ENCODE data around the gene NUMA1. TPM values are rescaled to one million over a fixed set of nuclear protein-coding genes. Genes with fewer than 3 reads are reported as not detected.

The NUMA1 gene
- total and polyA plus RNA-seq, 4 donors, result 19.5 to 93.2 (median 42.1) TPM

DNA sequence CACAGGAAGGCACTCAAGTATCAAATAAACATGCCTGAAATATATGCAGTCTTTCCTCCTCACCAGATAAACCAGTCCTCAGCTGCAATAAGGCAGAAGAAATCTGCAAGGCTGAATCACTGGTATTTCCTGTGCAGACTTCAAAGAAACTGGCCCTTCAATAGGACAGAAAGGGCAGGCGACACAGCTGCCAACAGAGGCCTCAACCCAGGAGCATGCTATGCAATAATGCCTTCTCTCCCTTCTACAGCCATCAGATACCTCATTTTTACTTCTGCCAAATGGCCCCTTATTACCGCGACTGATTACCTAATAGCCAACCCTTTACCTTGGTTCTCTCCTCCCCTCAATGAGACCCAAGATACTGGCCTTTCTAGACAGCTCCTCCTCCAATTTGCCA is 8.0 kb downstream of the NUMA1 start:
- DNase-seq (ENCODE audit: low spot score), result no peak
- Histone ChIP-seq H3K4me3 (ENCODE audit: low read depth in 1 of 3, low read length in 3 of 3) (no peak overlapping the region), H3K9me3 (ENCODE audit: control insufficient read depth in 4 of 4, low read length in 3 of 4) (no peaks in the 10 kb centered on the region), H3K9ac (ENCODE audit: low read depth in 1 of 2, low read length in 2 of 2) (no peak overlapping the region), H3K27ac (ENCODE audit: low read depth in 1 of 2, low read length in 2 of 2) (no peak overlapping the region), H3K27me3 (ENCODE audit: control insufficient read depth in 4 of 4, insufficient read depth in 4 of 4, low read length in 3 of 4) (no peaks in the 10 kb centered on the region), H3K36me3 (ENCODE audit: control insufficient read depth in 4 of 4, insufficient read depth in 3 of 4, low read depth in 1 of 4, low read length in 3 of 4) (no peaks in the 10 kb centered on the region), H3K4me1 (ENCODE audit: control insufficient read depth in 4 of 4, insufficient read depth in 4 of 4, low read length in 3 of 4) (peaks cover 0 to 14% (median 7%) of the 10 kb centered on the region in 4 donors)
- WGBS, result 82% methylated on average over 3 of the region's 3 CpGs
- TF ChIP-seq, protein P1, sequence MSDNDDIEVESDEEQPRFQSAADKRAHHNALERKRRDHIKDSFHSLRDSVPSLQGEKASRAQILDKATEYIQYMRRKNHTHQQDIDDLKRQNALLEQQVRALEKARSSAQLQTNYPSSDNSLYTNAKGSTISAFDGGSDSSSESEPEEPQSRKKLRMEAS (IDR thresholded peaks at IDR 0.05), result no peak
- TF ChIP-seq, protein P2, sequence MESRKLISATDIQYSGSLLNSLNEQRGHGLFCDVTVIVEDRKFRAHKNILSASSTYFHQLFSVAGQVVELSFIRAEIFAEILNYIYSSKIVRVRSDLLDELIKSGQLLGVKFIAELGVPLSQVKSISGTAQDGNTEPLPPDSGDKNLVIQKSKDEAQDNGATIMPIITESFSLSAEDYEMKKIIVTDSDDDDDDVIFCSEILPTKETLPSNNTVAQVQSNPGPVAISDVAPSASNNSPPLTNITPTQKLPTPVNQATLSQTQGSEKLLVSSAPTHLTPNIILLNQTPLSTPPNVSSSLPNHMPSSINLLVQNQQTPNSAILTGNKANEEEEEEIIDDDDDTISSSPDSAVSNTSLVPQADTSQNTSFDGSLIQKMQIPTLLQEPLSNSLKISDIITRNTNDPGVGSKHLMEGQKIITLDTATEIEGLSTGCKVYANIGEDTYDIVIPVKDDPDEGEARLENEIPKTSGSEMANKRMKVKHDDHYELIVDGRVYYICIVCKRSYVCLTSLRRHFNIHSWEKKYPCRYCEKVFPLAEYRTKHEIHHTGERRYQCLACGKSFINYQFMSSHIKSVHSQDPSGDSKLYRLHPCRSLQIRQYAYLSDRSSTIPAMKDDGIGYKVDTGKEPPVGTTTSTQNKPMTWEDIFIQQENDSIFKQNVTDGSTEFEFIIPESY (IDR thresholded peaks at IDR 0.05), result no peak
- TF ChIP-seq YY1 (IDR thresholded peaks at IDR 0.05), result no peak
- TF ChIP-seq, protein P3, sequence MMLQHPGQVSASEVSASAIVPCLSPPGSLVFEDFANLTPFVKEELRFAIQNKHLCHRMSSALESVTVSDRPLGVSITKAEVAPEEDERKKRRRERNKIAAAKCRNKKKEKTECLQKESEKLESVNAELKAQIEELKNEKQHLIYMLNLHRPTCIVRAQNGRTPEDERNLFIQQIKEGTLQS (IDR thresholded peaks at IDR 0.05), result no peak
- TF ChIP-seq, protein P4, sequence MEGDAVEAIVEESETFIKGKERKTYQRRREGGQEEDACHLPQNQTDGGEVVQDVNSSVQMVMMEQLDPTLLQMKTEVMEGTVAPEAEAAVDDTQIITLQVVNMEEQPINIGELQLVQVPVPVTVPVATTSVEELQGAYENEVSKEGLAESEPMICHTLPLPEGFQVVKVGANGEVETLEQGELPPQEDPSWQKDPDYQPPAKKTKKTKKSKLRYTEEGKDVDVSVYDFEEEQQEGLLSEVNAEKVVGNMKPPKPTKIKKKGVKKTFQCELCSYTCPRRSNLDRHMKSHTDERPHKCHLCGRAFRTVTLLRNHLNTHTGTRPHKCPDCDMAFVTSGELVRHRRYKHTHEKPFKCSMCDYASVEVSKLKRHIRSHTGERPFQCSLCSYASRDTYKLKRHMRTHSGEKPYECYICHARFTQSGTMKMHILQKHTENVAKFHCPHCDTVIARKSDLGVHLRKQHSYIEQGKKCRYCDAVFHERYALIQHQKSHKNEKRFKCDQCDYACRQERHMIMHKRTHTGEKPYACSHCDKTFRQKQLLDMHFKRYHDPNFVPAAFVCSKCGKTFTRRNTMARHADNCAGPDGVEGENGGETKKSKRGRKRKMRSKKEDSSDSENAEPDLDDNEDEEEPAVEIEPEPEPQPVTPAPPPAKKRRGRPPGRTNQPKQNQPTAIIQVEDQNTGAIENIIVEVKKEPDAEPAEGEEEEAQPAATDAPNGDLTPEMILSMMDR (IDR thresholded peaks at IDR 0.05; ENCODE audit: low read depth, low read length, missing input control), result no peak
- TF ChIP-seq FOXA2 (IDR thresholded peaks at IDR 0.05), result no peak
- TF ChIP-seq HNF4G (IDR thresholded peaks at IDR 0.05), result no peak

DNA sequence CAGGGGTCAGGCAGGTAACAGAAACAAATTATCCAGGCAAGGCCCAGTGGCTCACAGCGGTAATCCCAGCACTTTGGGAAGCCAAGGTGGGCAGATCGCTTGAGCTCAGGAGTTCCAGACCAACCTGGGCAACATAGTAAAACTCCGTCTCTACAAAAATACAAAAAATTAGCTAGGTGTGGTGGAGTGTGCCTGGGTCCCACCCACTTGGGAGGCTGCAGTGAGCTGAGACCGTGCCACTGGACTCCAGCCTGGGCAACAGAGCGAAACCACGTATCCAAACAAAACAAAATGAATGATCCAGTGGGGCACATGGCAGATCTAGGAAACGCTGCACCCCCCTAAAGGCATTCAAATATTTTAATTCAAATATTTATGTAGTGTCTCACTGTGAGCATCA is 9.9 kb downstream of the NUMA1 start:
- H3K27ac ChIP-seq (ENCODE audit: low read depth in 1 of 2, low read length in 2 of 2), result peak overlapping the region; percentile 21 to 58
- TF ChIP-seq NR2F2 (IDR thresholded peaks at IDR 0.05) (no peak), HNF4G (IDR thresholded peaks at IDR 0.05) (no peak), RXRA (IDR thresholded peaks at IDR 0.05) (no peak), YY1 (IDR thresholded peaks at IDR 0.05) (no peak)
- TF ChIP-seq, protein P2 (IDR thresholded peaks at IDR 0.05), result no peak
- TF ChIP-seq, protein P3 (IDR thresholded peaks at IDR 0.05), result no peak
- no peaks in the 10 kb centered on the region for H3K27me3 ChIP-seq (ENCODE audit: control insufficient read depth in 4 of 4, insufficient read depth in 4 of 4, low read length in 3 of 4)
- H3K4me1 ChIP-seq (ENCODE audit: control insufficient read depth in 4 of 4, insufficient read depth in 4 of 4, low read length in 3 of 4), result peaks cover 0 to 14% (median 7%) of the 10 kb centered on the region in 4 donors
- 98% methylated on average over 7 of the region's 7 CpGs for WGBS
- H3K9me3 ChIP-seq (ENCODE audit: control insufficient read depth in 4 of 4, low read length in 3 of 4), result no peaks in the 10 kb centered on the region
- DNase-seq (ENCODE audit: low spot score), result no peak
- H3K36me3 ChIP-seq (ENCODE audit: control insufficient read depth in 4 of 4, insufficient read depth in 3 of 4, low read depth in 1 of 4, low read length in 3 of 4), result peaks cover 0 to 3% (median 0%) of the 10 kb centered on the region in 4 donors
- H3K4me3 ChIP-seq (ENCODE audit: low read depth in 1 of 3, low read length in 3 of 3), result no peak overlapping the region
- no peak overlapping the region for H3K9ac ChIP-seq (ENCODE audit: low read depth in 1 of 2, low read length in 2 of 2)

DNA sequence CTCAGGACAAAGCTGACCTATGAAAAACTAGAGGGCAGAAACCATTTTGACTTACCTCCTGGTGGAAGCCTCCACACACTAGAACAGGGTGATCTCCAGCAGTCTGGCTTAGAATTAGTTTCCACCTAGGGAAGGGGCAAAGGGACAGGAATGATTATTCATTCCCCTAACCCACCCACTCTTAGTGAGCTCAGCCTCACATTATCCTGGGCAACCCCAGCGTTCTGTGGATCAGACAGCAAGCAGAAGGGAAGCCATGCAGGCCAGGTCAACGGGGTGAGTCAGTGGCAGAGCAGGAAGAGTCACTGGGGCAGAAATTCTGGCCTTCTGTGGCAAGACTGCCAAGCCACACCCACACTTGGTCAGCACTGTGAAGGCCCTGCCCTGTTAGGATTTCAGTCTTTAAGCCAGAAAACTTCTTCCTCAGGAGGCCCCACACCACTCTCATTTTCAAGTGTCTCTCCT is 10.5 kb downstream of the NUMA1 start:
- no peak overlapping the region for H3K4me3 ChIP-seq (ENCODE audit: low read depth in 1 of 3, low read length in 3 of 3)
- peak; percentile 43 for DNase-seq (ENCODE audit: low spot score)
- H3K27ac ChIP-seq (ENCODE audit: low read depth in 1 of 2, low read length in 2 of 2), result peak overlapping the region; percentile 65 to 73
- H3K9ac ChIP-seq (ENCODE audit: low read depth in 1 of 2, low read length in 2 of 2), result peak overlapping the region in 1 of 2 donors; percentile 10
- H3K36me3 ChIP-seq (ENCODE audit: control insufficient read depth in 4 of 4, insufficient read depth in 3 of 4, low read depth in 1 of 4, low read length in 3 of 4), result peaks cover 0 to 3% (median 0%) of the 10 kb centered on the region in 4 donors
- WGBS, result 2% methylated on average over 2 of the region's 2 CpGs
- no peaks in the 10 kb centered on the region for H3K9me3 ChIP-seq (ENCODE audit: control insufficient read depth in 4 of 4, low read length in 3 of 4)
- no peaks in the 10 kb centered on the region for H3K27me3 ChIP-seq (ENCODE audit: control insufficient read depth in 4 of 4, insufficient read depth in 4 of 4, low read length in 3 of 4)
- peaks cover 0 to 14% (median 7%) of the 10 kb centered on the region in 4 donors for H3K4me1 ChIP-seq (ENCODE audit: control insufficient read depth in 4 of 4, insufficient read depth in 4 of 4, low read length in 3 of 4)
- TF ChIP-seq NR2F2 (IDR thresholded peaks at IDR 0.05) (peak; percentile 88), RAD21 (IDR thresholded peaks at IDR 0.05) (peak in 1 of 2 donors; percentile 48), HNF4G (IDR thresholded peaks at IDR 0.05) (no peak), HNF4A (conservative IDR thresholded peaks at IDR 0.05) (peak; percentile 46 to 47), YY1 (IDR thresholded peaks at IDR 0.05) (peak; percentile 81), FOXA2 (IDR thresholded peaks at IDR 0.05) (no peak), RXRA (IDR thresholded peaks at IDR 0.05) (peak; percentile 47 to 63)
- TF ChIP-seq, protein P5, sequence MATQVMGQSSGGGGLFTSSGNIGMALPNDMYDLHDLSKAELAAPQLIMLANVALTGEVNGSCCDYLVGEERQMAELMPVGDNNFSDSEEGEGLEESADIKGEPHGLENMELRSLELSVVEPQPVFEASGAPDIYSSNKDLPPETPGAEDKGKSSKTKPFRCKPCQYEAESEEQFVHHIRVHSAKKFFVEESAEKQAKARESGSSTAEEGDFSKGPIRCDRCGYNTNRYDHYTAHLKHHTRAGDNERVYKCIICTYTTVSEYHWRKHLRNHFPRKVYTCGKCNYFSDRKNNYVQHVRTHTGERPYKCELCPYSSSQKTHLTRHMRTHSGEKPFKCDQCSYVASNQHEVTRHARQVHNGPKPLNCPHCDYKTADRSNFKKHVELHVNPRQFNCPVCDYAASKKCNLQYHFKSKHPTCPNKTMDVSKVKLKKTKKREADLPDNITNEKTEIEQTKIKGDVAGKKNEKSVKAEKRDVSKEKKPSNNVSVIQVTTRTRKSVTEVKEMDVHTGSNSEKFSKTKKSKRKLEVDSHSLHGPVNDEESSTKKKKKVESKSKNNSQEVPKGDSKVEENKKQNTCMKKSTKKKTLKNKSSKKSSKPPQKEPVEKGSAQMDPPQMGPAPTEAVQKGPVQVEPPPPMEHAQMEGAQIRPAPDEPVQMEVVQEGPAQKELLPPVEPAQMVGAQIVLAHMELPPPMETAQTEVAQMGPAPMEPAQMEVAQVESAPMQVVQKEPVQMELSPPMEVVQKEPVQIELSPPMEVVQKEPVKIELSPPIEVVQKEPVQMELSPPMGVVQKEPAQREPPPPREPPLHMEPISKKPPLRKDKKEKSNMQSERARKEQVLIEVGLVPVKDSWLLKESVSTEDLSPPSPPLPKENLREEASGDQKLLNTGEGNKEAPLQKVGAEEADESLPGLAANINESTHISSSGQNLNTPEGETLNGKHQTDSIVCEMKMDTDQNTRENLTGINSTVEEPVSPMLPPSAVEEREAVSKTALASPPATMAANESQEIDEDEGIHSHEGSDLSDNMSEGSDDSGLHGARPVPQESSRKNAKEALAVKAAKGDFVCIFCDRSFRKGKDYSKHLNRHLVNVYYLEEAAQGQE (IDR thresholded peaks at IDR 0.05), result no peak
- TF ChIP-seq, protein P4 (IDR thresholded peaks at IDR 0.05; ENCODE audit: low read depth, low read length, missing input control), result no peak

Data from liver (tissue), 9 donors.